Thoracic aorta (tissue), 2 donors: Measurements from ENCODE around the gene VPS45. TPM values are rescaled to one million over a fixed set of nuclear protein-coding genes. Genes with fewer than 3 reads are reported as not detected.

Source experiments
- ATAC-seq: fragments of 150-250 bp; one replicate; pipeline ENCODE4 v1.8.0; 2017; ENCODE audit warnings: low read depth; ENCODE audit not compliant: insufficient number of reproducible peaks, low FRiP score
- DNase-seq: peaks from one replicate; pipeline ENCODE4 v3.0.0-alpha.2; 2020; ENCODE audit warnings: low spot score
- H3K27ac ChIP-seq, 2 donors: fragments of 200-600 bp; sonication (generic); 1 replicate in 1 of 2; 2 replicates in 1 of 2; pipeline ENCODE4 v1.5.1; 2016; ENCODE audit warnings: mild to moderate bottlenecking in 2 of 2, moderate library complexity in 2 of 2
- H3K27me3 ChIP-seq: fragments of 200-600 bp; sonication (generic); replicated peaks from 2 replicates; pipeline ENCODE4 v1.6.0; 2016; ENCODE audit warnings: mild to moderate bottlenecking; ENCODE audit not compliant: insufficient read depth
- H3K36me3 ChIP-seq: fragments of 200-600 bp; sonication (generic); one replicate; pipeline ENCODE4 v1.5.1; 2016
- H3K4me1 ChIP-seq, 2 donors: fragments of 200-600 bp; sonication (generic); 1 replicate in 1 of 2; 2 replicates in 1 of 2; pipeline versions ENCODE4 v1.5.1 to v1.6.0; 2016; ENCODE audit warnings: low read depth in 2 of 2, mild to moderate bottlenecking in 1 of 2; ENCODE audit not compliant: control insufficient read depth in 1 of 2
- H3K4me3 ChIP-seq: fragments of 200-600 bp; sonication (generic); 2 replicates; pipeline ENCODE4 v1.5.1; 2016; ENCODE audit warnings: mild to moderate bottlenecking
- H3K9me3 ChIP-seq: fragments of 200-600 bp; sonication (generic); 2 replicates; pipeline ENCODE4 v1.5.1; 2016
- CTCF ChIP-seq: fragments of 200-600 bp; sonication (generic); IDR thresholded peaks from one replicate; pipeline ENCODE4 v1.5.1; 2019; ENCODE audit warnings: antibody characterized with exemption
- total RNA-seq, 2 donors: library from RNA; depleted of rRNA; stranded (reverse); fragments of >200 nt; gene quantifications; one replicate each; pipeline versions ENCODE4 v1.1.0 to v1.2.3, GENCODE V29; 2016

Gene VPS45
- total RNA-seq, 2 donors from 2014 or later, result 46.2 to 68.9 TPM

DNA sequence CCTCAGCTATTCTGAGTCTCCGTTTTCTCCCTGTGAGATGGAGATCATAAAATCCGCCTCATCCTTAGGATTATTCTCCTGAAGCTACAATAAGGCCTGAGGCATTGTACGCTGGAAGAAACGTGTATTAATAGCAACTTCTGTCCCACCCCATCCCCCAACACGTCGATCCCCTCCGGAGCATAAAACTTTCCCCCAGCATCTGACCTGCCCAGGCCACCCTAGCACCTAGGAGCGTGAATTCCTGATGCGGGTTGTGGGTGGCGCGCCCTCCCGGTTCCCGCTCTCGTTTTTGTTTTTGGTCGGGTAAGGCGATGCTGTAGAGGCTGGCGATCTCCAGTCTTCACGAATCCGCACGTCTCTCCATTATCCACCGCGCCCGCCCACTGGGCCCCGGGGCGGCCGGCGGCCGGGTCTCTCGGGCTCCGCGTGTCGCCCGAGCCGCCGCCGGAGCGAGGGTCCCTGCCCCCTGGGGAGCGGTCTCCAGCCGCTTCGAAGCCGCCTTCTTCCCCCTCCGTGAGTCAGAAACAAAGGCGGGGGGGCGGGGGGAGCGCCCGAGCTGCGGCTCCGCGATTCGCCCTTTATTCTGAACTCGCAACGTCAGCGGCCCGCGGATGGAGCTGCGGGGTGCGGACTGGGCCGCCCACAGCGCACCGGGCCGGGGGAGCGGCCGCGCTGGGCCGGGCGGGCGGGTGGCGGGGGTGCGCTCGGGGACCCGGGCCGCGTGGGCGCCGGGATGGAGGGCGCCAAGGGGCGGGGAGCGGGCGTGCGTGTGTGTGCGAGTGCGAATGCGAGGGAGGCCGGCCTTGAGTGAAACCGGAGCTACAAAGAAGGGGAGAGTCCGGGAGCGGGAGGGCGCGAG lies 81.9 kb downstream of the VPS45 start, which contains the start of gene PLEKHO1:
Gene PLEKHO1 (plus strand): TSS at position 646 of the 862 bp plus-strand sequence. CDS start 342 bp downstream, outside the sequence.
- H3K36me3 ChIP-seq, result peaks cover 4% of the 10 kb centered on the region
- peaks cover 18 to 41% of the 10 kb centered on the region in 2 donors for H3K4me1 ChIP-seq
- H3K27ac ChIP-seq, result peak within 1 kb of the TSS; percentile 97 to 99
- ATAC-seq (peak; percentile 67), DNase-seq (peak; percentile 77)
- H3K27me3 ChIP-seq, result no peaks in the 10 kb centered on the region
- H3K4me3 ChIP-seq, result peak within 1 kb of the TSS; percentile 94
- no peaks in the 10 kb centered on the region for H3K9me3 ChIP-seq
- no peak for TF ChIP-seq CTCF

DNA sequence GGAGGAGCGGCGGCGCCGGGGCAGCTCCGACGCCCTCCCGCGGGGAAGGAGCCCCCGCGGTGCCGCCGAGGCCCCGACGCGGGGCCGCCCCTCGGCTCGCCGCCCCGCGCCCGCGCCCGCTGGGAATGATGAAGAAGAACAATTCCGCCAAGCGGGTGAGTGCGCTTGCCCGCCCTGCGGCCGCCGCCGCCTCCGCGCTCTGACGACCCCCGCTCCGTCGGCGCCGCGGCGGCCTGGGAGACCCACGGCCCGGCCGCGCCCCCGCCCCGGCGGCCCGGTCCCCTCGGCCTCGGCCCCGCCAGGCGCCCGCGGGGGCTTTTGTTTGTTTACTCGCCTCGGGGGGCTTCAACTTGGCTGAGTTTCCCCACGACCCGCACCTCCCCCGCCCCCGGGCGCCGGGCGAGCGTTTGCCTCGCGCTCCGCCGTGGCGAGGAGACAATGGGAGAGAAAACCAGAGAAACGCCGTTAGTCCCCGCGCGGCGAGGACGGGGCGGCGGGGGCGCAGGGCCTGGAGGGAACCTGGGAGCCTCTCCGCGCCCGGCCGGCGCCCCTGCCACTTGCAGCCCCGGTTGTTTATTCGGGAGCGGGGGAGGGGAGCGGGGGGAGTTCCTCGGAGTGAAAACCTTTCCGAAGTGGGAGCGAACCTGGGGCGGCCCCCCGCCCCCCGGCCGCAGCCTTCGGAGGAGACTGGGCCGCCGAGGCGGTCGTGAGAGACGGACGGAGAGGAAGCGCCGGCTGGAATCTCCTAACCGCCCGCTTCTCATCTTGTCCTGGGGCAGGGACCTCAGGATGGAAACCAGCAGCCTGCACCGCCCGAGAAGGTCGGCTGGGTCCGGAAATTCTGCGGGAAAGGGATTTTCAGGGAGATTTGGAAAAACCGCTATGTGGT lies 82.8 kb downstream of the VPS45 start:
- Histone ChIP-seq H3K9me3 (no peaks in the 10 kb centered on the region), H3K27me3 (no peaks in the 10 kb centered on the region), H3K27ac (peak overlapping the region; percentile 97 to 99), H3K4me3 (peak overlapping the region; percentile 94), H3K36me3 (peaks cover 9% of the 10 kb centered on the region), H3K4me1 (peaks cover 18 to 50% of the 10 kb centered on the region in 2 donors)
- ATAC-seq (no peak), DNase-seq (no peak)
- no peak for TF ChIP-seq CTCF

- H3K4me1 ChIP-seq, result peaks cover 18 to 56% of the 10 kb centered on the region in 2 donors
Observed at GRCh38 chr1:150151291-150152181, 84.0 kb downstream of the VPS45 start.

DNA sequence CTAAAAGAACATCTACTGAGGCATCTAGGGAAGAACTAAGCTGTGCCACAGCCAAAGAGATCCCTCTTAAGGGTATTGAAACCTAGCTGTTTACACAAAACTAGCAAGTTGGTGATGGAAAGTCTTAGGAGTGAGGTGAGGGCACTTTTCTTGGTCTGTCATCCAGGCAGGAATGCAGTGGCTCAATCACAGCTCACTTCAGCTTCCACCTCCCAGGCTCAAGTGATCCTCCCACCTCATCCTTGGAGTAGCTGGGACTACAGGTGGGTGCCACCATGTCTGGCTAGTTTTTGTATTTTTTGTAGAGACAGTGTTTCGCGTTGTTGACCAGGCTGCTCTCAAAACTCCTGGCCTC lies 84.6 kb downstream of the VPS45 start:
- peak overlapping the region; percentile 94 for H3K4me3 ChIP-seq
- H3K4me1 ChIP-seq, result peaks cover 18 to 56% of the 10 kb centered on the region in 2 donors
- no peak for TF ChIP-seq CTCF
- peak overlapping the region; percentile 92 to 99 for H3K27ac ChIP-seq
- H3K27me3 ChIP-seq, result no peaks in the 10 kb centered on the region
- DNase-seq (no peak), ATAC-seq (no peak)
- H3K9me3 ChIP-seq, result no peaks in the 10 kb centered on the region
- peaks cover 27% of the 10 kb centered on the region for H3K36me3 ChIP-seq

More at GRCh38 chr1:150151291-150152181, 84.0 kb downstream of the VPS45 start:
- TF ChIP-seq CTCF, result no peak
- ATAC-seq, result no peak
- no peak for DNase-seq
- Histone ChIP-seq H3K27me3 (no peaks in the 10 kb centered on the region), H3K4me3 (peak overlapping the region; percentile 94), H3K9me3 (no peaks in the 10 kb centered on the region), H3K36me3 (peaks cover 21% of the 10 kb centered on the region), H3K27ac (peak overlapping the region; percentile 92 to 99)
